GM21723 (cell line): ENCODE measurements around the gene ADAMTS18.
"Not testable (repeated sequence)": the region's sequence is repeated elsewhere in the genome, so short reads cannot be mapped to it uniquely, and the experiment has no call there.

ENCODE experiments used
- ATAC-seq: cut with Tn5 transposase; IDR thresholded peaks from one replicate; pipeline ENCODE4 v1.9.1; 2021; ENCODE audit warnings: mild to moderate bottlenecking, moderate library complexity; ENCODE audit not compliant: unreplicated experiment

Gene ADAMTS18

GRCh38 chr16:77295896-77296295, 138.9 kb downstream of the ADAMTS18 start:
- no peak for ATAC-seq

- ATAC-seq = no peak
Observed at GRCh38 chr16:77290451-77291115, 144.3 kb downstream of the ADAMTS18 start.

DNA sequence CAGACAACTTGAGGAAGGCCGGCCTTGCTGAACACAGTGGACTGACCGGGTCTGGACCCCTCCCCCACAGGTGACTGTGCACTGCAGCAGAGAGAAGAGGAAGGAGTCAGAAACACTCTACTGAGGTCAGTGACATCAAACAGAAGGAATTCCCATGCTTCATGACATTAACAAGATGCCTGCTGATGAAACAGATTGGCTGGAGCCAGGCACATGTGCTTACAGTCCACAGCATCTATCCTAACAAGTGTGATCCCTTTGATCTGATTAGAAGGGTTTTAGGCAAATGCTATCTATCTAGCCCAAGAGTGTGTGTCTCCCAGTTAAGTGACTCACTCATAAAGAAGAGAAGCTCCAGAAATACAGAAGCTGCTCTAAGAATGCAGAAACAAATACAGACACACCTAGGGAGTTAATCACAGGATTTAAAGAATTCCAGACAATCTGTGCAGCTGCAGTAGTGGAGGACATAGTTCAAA, 145.5 kb downstream of the ADAMTS18 start:
- ATAC-seq = no peak

DNA sequence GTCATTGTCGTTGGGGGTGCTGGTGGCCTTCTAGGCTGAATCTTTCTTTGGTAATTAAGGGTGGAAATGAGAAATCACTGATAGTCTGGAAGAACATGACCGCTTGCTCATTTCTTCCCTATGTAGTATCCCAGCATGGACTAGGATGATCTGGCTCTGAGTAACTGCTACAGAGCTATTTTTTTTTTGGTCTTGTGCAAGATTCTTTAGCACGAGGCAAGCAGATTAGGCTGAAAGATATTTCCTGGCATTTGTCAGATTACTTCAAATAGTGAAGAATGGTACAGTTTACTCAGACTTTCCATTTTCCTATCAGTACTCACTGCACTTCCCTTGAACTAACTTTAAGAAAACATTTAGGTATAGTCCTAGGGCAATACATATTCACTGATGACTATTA, 146.6 kb downstream of the ADAMTS18 start:
- ATAC-seq = no peak

DNA sequence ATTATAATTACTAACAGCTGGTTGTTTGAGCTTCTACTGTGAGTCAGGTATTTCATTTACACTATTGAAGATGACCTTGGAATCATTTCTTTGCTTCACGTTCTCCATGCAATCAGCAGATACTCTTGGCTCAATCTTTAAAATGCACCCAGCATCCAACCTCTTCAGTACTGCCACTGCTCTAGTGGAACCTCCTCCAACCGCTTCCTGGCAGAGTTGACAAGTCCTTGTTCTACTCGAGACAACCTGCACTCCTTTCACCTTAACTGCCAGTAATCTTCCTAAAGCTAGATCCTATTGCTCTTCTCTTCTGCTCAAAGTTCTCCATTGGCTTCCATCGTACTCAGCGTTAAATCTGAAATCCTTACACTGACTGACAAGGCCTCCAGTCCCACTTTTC, 149.2 kb downstream of the ADAMTS18 start:
- ATAC-seq = no peak

DNA sequence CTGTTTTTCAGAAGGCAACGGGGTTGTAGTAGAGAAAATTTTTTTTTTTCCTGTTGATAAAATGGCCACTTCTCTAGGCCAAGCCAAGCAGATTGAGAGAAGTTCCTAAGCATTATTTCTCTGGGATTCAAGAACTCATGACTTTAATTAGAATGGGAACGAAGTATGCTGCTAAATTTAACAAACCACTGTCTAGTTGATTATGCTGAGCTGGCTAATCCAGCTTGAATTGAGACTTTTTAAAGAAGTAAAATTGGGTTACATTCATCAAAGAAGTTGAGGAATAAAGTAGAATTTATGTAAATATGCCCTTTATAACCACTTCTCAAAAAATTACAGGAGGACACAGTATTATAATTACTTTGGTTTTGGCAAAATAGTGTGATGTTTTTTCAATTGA, 152.5 kb downstream of the ADAMTS18 start:
- ATAC-seq = no peak

DNA sequence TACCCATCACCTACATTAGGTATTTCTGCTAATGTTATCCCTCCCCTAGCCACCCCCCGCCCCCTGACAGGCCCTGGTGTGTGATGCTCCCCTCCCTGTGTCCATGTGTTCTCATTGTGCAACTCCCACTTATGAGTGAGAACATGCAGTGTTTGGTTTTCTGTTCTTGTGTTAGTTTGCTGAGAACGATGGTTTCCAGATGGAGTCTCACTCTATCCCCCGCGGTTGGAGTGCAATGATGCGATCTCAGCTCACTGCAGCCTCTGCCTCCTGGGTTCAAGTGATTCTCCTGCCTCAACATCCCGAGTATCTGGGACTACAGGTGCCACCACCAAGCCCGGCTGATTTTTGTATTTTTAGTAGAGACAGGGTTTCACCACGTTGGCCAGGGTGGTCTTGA, 155.5 kb downstream of the ADAMTS18 start:
- not testable (repeated sequence) for ATAC-seq

GRCh38 chr16:77277571-77277970, 157.3 kb downstream of the ADAMTS18 start:
- ATAC-seq = no peak

DNA sequence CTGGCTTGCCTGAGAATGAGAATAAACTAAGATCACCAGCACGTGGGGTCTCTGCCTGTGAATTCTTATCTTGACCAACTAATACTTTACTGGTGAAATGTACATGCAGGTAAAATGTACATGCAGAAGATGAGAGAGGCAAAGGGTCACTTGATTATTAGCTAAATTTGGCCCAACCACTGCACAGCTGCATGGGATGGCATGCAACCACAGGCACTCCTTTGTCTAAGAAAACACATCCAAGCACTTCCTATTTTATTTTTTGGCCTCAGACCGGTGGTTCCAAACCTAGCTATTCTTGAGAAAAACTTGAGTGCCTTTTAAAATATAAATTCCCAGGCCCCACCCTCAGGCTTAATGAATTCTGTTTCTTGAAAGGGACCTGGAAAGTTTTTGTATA, 157.7 kb downstream of the ADAMTS18 start:
- no peak for ATAC-seq

GRCh38 chr16:77276661-77277060, 158.2 kb downstream of the ADAMTS18 start:
- no peak for ATAC-seq

DNA sequence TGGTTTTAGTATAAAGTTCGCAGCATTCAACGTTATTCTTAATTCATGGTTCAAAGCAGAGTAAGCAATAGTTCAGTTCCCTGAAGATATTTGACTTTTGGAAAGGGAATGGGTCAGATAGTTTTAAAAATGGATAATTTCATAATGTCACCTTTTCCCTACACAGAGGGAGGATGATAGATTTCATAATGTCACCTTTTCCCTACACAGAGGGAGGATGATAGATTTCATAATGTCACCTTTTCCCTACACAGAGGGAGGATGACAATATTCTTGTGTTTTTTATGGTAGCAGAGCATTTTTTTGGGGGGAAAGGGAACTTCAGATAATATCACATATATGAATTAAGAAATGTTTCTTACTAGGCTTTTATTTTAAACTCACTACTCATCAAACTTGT, 159.5 kb downstream of the ADAMTS18 start:
- not testable (repeated sequence) for ATAC-seq

DNA sequence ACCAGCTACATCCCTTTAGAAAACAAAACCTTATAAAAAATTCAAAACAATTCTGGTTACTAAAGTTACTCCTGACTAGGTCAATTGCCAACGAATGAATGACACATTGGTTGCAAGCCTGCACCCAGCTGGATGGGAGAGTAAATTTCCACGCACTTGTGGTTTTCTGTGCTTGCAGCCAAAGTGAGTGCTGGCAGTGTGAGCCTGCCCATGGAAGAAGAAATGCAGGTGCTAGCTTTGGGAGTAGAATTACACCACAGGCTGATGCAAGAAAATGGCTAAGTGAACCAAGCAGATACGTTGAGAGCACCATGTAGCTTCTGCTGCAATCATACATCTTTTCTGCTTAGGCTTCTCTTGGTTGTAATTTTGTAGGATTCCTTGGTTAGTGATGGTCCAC, 161.0 kb downstream of the ADAMTS18 start:
- ATAC-seq = no peak

DNA sequence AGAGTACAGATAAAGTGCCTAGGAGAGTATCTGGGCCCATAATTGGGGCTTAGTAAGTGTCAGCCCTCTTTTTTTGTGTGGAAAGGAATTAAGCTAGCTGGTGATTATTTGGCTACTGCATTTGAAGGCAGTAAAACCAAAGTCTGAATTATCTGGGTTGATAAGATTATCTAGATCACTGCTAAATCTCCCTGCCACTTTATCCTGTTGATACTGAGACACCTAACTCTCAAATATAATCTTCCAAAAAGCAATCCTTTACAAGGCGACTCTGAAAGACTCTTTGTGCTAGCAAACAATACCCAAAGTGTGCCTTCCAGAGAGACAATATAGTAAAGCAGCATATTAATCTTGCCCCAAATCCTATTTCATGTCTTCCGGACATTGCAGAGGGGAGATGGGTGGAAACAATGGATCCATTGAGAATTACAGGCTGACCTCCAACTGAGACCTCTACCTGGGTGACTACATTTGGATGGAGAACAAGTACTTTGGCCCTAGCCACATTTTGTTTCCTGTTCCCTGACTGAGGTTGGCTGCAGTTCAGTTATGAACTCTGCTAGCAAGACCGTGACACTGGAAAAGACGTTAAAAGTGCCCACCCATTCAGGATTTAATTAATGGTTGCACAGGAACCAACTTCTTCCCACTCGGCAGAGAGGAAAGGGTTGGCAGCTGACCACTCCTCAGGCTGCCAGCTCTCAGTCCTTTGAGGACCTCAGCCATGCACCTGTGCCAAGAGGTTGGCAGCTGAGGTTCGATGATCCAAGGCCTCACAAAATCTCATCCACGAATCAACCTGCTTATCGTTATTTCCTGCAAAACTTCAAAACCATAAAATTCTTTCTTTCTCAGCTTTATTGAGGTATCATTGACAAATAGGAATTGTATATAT, 163.1 kb downstream of the ADAMTS18 start:
- no peak for ATAC-seq

DNA sequence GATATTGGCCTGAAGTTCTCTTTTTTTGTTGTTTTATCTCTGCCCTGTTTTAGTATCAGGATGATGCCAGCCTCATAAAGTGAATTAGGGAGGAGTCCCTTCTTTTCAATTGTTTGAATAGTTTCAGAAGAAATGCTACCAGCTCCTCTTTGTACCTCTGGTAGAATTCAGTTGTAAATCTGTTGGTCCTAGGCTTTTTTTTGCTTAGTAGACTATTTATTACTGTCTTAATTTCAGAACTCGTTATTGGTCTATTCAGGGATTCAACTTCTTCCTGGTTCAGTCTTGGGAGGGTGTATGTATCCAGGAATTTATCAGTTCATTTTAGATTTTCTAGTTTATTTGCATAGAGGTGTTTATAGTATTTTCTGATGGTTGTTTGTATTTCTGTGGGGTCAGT, 168.6 kb downstream of the ADAMTS18 start:
- ATAC-seq = not testable (repeated sequence)

DNA sequence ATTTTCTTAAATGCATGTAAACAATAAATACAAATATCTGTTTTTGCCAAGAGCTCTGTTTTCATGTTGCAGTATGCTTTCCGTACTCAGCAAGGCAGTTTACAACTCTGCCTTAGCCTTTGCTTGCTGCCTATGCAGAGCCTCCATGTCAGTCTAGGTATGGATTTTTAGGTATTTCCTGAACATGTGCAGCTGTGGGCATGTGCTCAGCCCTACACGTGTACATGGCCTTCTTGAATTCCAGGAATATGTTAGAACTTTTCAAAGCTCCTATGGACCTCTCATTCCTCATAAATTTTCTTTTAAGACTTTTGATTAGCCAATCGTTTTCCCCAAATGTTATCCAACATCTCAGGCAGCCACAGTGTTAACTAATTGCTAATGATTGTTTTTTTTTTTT, 171.9 kb downstream of the ADAMTS18 start:
- no peak for ATAC-seq

DNA sequence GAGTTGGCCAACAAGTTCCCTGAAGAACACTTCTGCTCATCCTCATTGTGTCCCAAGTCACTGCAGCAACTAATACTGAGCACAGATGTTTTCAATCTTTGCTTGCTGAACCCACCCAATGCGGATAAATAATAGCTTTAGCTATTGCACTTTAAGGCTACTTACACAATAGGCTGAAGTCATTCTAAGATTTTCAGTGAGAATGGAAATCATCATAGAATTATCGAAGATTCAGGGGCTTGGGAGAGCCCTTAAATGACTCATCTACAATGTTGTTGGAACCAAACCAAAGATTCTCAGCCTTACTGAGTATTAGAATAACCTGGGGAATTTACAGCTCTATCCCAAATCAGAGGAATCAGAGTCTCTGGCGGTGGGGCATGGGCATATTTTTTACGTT, 184.4 kb downstream of the ADAMTS18 start:
- ATAC-seq = no peak

DNA sequence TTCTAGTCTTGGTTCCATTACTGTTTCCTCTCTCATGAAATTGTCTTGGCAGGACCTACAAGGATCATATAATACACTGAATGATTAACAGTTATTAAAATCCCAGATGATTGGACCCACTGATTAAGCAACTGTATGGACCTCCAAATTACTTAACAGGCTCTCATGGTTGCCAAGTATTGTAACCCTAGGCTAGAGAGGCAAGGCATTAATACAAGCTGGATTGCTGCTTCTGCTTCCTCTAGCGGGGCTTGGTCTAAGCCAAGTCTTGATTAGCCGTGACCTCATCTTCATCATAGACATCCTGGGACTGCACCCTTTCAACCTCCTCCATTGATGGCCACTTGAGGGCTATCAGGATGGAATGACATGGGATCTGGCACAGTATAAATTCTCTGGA, 188.7 kb downstream of the ADAMTS18 start:
- ATAC-seq = no peak

- not testable (repeated sequence) for ATAC-seq
Observed at GRCh38 chr16:77242471-77242870, 192.4 kb downstream of the ADAMTS18 start.

DNA sequence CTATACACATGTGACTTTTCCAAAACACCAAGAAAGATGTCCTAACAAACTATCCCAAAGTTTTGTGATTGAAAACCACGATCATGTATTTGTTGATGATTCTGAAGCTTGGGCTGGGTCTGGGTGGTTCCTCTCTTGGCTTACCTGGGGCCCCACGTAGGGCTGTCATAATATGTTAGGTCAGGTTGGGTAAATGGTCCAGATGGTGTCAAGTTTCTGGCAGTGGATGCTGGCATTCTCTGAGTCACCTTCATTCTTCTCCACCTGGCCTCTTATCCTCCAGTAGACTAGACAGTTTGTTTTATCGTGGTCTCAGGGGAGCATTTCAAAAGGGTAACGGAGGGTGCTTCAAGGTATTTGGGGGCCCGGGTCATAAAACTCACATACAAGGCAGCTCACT, 196.2 kb downstream of the ADAMTS18 start:
- ATAC-seq = no peak

GRCh38 chr16:77236063-77236511, 198.7 kb downstream of the ADAMTS18 start:
- ATAC-seq = peak; percentile 99

DNA sequence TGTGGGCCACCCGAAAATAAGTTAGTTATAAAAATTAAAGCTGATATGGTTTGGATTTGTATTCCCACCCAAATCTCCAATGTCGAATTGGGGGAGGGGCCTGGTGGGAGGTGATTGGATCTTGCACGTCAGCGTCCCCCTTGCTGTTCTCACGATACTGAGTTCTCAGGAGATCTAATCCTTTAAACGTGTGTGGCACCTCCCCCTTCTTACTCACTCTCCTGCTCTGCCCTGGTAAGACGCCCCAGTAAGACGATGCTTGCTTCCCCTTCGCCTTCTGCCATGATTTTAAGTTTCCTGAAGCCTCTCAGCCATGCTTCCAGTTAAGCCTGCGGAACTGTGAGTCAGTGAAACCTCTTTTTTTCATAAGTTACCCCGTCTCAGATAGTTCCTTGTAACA, 200.2 kb downstream of the ADAMTS18 start:
- ATAC-seq = no peak
